B cell (primary cell): ENCODE data around the gene HDDC2. TPM values are rescaled to one million over a fixed set of nuclear protein-coding genes. Genes with fewer than 3 reads are reported as not detected.

Source experiments
- ATAC-seq: fragments of 200-7000 bp; cut with Tn5 transposase; one replicate; pipeline ENCODE4 v1.10.0; 2021; ENCODE audit warnings: low read depth, mild to moderate bottlenecking, moderate number of reproducible peaks, moderate library complexity
- CTCF ChIA-PET: fragments of 350-600 bp; sonication (Branson Sonifier 250); formaldehyde crosslinking; loops from one replicate; lab custom pipeline; 2021; ENCODE audit warnings: antibody characterized with exemption, inconsistent platforms; lab: Charles Lee
- POLR2A ChIA-PET: fragments of 350-600 bp; sonication (Branson Sonifier 250); formaldehyde crosslinking; loops from one replicate; lab custom pipeline; 2021; ENCODE audit warnings: antibody characterized with exemption; lab: Charles Lee
- DNase-seq: peaks from one replicate; pipeline ENCODE4 v3.0.0; 2013
- H2AFZ ChIP-seq: 2 replicates; pipeline ENCODE4 v1.6.1; 2012; ENCODE audit warnings: mild to moderate bottlenecking, low read depth, low read length; ENCODE audit not compliant: insufficient read depth, poor library complexity, severe bottlenecking
- H3K27ac ChIP-seq, 2 donors: 1 replicate in 1 of 2; 2 replicates in 1 of 2; pipeline ENCODE4 v1.5.1; 2012 to 2013; ENCODE audit warnings: low read length in 2 of 2, mild to moderate bottlenecking in 2 of 2, moderate library complexity in 1 of 2
- H3K27me3 ChIP-seq, 4 experiments: fragments of 200-600 bp in 1 of 4; sonication (generic) in 1 of 4; replicated peaks in 1 of 4; 1 replicate in 2 of 4; 2 replicates in 2 of 4; pipeline versions ENCODE4 v1.6.1 to v1.7.0; 2013 to 2016; ENCODE audit warnings: low read length in 3 of 4, mild to moderate bottlenecking in 2 of 4, mixed read lengths in 1 of 4, moderate library complexity in 1 of 4; ENCODE audit not compliant: insufficient read depth in 4 of 4, control insufficient read depth in 3 of 4; ENCODE audit errors: control extremely low read depth in 1 of 4
- H3K36me3 ChIP-seq, 2 experiments: replicated peaks in 1 of 2; 1 replicate in 1 of 2; 2 replicates in 1 of 2; pipeline versions ENCODE4 v1.6.1 to v1.7.1; 2013; ENCODE audit warnings: low read length in 1 of 2; ENCODE audit not compliant: insufficient read depth in 2 of 2, control insufficient read depth in 1 of 2; ENCODE audit errors: control extremely low read depth in 1 of 2, extremely low read depth in 1 of 2
- H3K4me1 ChIP-seq, 2 donors: fragments of 200-600 bp in 1 of 2; sonication (generic) in 1 of 2; 1 replicate in 1 of 2; 2 replicates in 1 of 2; pipeline versions ENCODE4 v1.5.1 to v1.6.1; 2013 to 2017; ENCODE audit warnings: low read length in 2 of 2; ENCODE audit not compliant: control insufficient read depth in 2 of 2, insufficient read depth in 2 of 2
- H3K4me2 ChIP-seq: replicated peaks from 2 replicates; pipeline ENCODE3; 2012; ENCODE audit warnings: mild to moderate bottlenecking, low read depth, low read length; ENCODE audit not compliant: poor library complexity, severe bottlenecking
- H3K4me3 ChIP-seq, 5 experiments: fragments of 200-600 bp in 1 of 5; sonication (generic) in 1 of 5; 1 replicate in 3 of 5; 2 replicates in 2 of 5; pipeline versions ENCODE4 v1.5.1 to v1.7.0; 2011 to 2016; ENCODE audit warnings: low read length in 4 of 5, mild to moderate bottlenecking in 4 of 5, low read depth in 2 of 5, control low read depth in 1 of 5, moderate library complexity in 1 of 5; ENCODE audit not compliant: insufficient read depth in 1 of 5; ENCODE audit errors: control extremely low read depth in 1 of 5, extremely low read depth in 1 of 5
- H3K79me2 ChIP-seq: fragments of 200-600 bp; sonication (generic); one replicate; pipeline ENCODE4 v1.6.0; 2016; ENCODE audit warnings: low read length; ENCODE audit not compliant: control insufficient read depth, insufficient read depth
- H3K9ac ChIP-seq: fragments of 200-600 bp; sonication (generic); 2 replicates; pipeline ENCODE4 v1.6.1; 2017; ENCODE audit warnings: mild to moderate bottlenecking, low read length, moderate library complexity
- H3K9me3 ChIP-seq, 3 donors: one replicate each; pipeline versions ENCODE4 v1.6.1 to v1.7.1; 2013; ENCODE audit warnings: low read length in 2 of 3; ENCODE audit not compliant: control insufficient read depth in 2 of 3, insufficient read depth in 1 of 3; ENCODE audit errors: control extremely low read depth in 1 of 3
- H4K20me1 ChIP-seq: 2 replicates; pipeline ENCODE4 v1.6.0; 2012; ENCODE audit warnings: mild to moderate bottlenecking, low read length; ENCODE audit not compliant: insufficient read depth, control insufficient read depth, poor library complexity, severe bottlenecking
- H3K27ac Mint-ChIP-seq: one replicate; pipeline ENCODE4 v1.8.0; 2021; ENCODE audit warnings: mixed read lengths
- H3K27me3 Mint-ChIP-seq: one replicate; pipeline ENCODE4 v1.8.0; 2021; ENCODE audit warnings: mixed read lengths
- H3K4me1 Mint-ChIP-seq: one replicate; pipeline ENCODE4 v1.8.0; 2021; ENCODE audit warnings: mixed read lengths
- H3K4me3 Mint-ChIP-seq: one replicate; pipeline ENCODE4 v1.8.0; 2021; ENCODE audit warnings: mixed read lengths
- H3K9me3 Mint-ChIP-seq: one replicate; pipeline ENCODE4 v1.8.0; 2022; ENCODE audit warnings: mixed read lengths; ENCODE audit not compliant: insufficient read depth
- CTCF ChIP-seq: fragments of 200-600 bp; IDR thresholded peaks from one replicate; pipeline ENCODE4 v1.8.0; 2022; ENCODE audit warnings: antibody characterized with exemption, mild to moderate bottlenecking
- EZH2 ChIP-seq: IDR thresholded peaks from 2 replicates; pipeline ENCODE4 v1.6.1; 2012; ENCODE audit warnings: borderline replicate concordance, low read depth, mild to moderate bottlenecking, moderate library complexity, low read length; ENCODE audit not compliant: insufficient read depth, poor library complexity, severe bottlenecking
- WGBS: methylation state at CpG from one replicate; pipeline ENCODE4 v1.1.5; 2013; ENCODE audit warnings: missing lambda C conversion rate; ENCODE audit not compliant: insufficient coverage; 5-methylcytosine and 5-hydroxymethylcytosine counted together
- intact Hi-C: fragments of 100-400 bp; cut with micrococcal nuclease; formaldehyde crosslinking; loops from one replicate; pipeline ENCODE4 v1.10.0; 2022
- polyA plus RNA-seq: library from polyadenylated mRNA; depleted of rRNA; stranded (reverse); fragments of >200 nt; gene quantifications from 2 replicates; pipeline ENCODE4 v1.2.3, GENCODE V29; 2012
- total RNA-seq, 2 donors: library from RNA; stranded (reverse); fragments of 120-200 nt in 1 of 2; gene quantifications; 1 replicate in 1 of 2; 2 replicates in 1 of 2; pipeline versions ENCODE4 v1.2.3 to v1.2.4, GENCODE V29; 2013 to 2022

Gene HDDC2
- total and polyA plus RNA-seq, 2 donors (not counting 1 experiment from before 2014, with no cell fraction given), result 31.6 to 37.6 TPM

GRCh38 chr6:125299257-125299656 lies 2.5 kb downstream of the HDDC2 start:
- no peak overlapping the region for H3K4me2 ChIP-seq
- peaks cover 45% of the 10 kb centered on the region for H3K4me1 Mint-ChIP-seq
- peak overlapping the region; percentile 6 for H3K4me3 Mint-ChIP-seq
- peaks cover 0 to 48% of the 10 kb centered on the region in 2 experiments for H3K36me3 ChIP-seq
- no CpG with 5 or more reads among the region's 3 CpGs for WGBS
- no peak overlapping the region for H2AFZ ChIP-seq
- H3K9me3 ChIP-seq, result no peaks in the 10 kb centered on the region
- H3K79me2 ChIP-seq, result peaks cover 18% of the 10 kb centered on the region
- POLR2A ChIA-PET, result no interaction called here
- H3K4me3 ChIP-seq, result no peak overlapping the region
- CTCF ChIA-PET, result interaction anchor here (0.5 to 3.3 kb wide), 3 partner anchors 13 to 762 kb away, joined by 4 to 43 read pairs (median 15); no protein-coding TSS in a partner anchor
- intact Hi-C loops, result no loop called here
- no peak overlapping the region for H3K9ac ChIP-seq
- no peak for TF ChIP-seq EZH2
- TF ChIP-seq CTCF, result no peak
- H3K27me3 Mint-ChIP-seq, result no peaks in the 10 kb centered on the region
- H3K9me3 Mint-ChIP-seq, result no peaks in the 10 kb centered on the region
- peaks cover 16% of the 10 kb centered on the region in 2 donors for H3K4me1 ChIP-seq
- ATAC-seq (no peak), DNase-seq (no peak)
- no peak overlapping the region for H3K27ac Mint-ChIP-seq
- peaks cover 6% of the 10 kb centered on the region for H4K20me1 ChIP-seq
- no peaks in the 10 kb centered on the region for H3K27me3 ChIP-seq
- no peak overlapping the region for H3K27ac ChIP-seq

GRCh38 chr6:125296471-125296870 lies 5.3 kb downstream of the HDDC2 start:
- 90% methylated on average over 1 of the region's 1 CpG for WGBS
- H3K4me1 ChIP-seq, result peaks cover 16% of the 10 kb centered on the region in 2 donors
- H3K9ac ChIP-seq, result no peak overlapping the region
- H3K9me3 ChIP-seq, result no peaks in the 10 kb centered on the region
- Mint-ChIP-seq H3K27me3 (no peaks in the 10 kb centered on the region), H3K27ac (no peak overlapping the region), H3K4me1 (peaks cover 32% of the 10 kb centered on the region), H3K4me3 (no peak overlapping the region), H3K9me3 (no peaks in the 10 kb centered on the region)
- no peaks in the 10 kb centered on the region for H3K27me3 ChIP-seq
- ATAC-seq (no peak), DNase-seq (no peak)
- ChIA-PET POLR2A (no interaction called here), CTCF (interaction anchor here (1.1 kb wide), 1 partner anchor 14 kb away, joined by 3 read pairs; no protein-coding TSS in a partner anchor)
- no peak overlapping the region for H3K4me2 ChIP-seq
- H4K20me1 ChIP-seq, result peaks cover 6% of the 10 kb centered on the region
- H3K79me2 ChIP-seq, result peaks cover 27% of the 10 kb centered on the region
- no peak overlapping the region for H3K27ac ChIP-seq
- TF ChIP-seq EZH2 (no peak), CTCF (no peak)
- intact Hi-C loops, result no loop called here
- no peak overlapping the region for H3K4me3 ChIP-seq
- H3K36me3 ChIP-seq, result peaks cover 0 to 73% of the 10 kb centered on the region in 2 experiments
- H2AFZ ChIP-seq, result no peak overlapping the region
